Thyroid gland (tissue), 4 donors: ENCODE results near the gene GADD45A. TPM values are rescaled to one million over a fixed set of nuclear protein-coding genes. Genes with fewer than 3 reads are reported as not detected.

Experiments used
- DNase-seq, 2 donors: peaks; one replicate each; pipeline ENCODE4 v3.0.0-alpha.2; 2019
- H3K27ac ChIP-seq, 3 donors: fragments of 200-600 bp; sonication (generic); 1 replicate in 2 of 3; 2 replicates in 1 of 3; pipeline ENCODE4 v1.5.1; 2016 to 2019; ENCODE audit warnings: mild to moderate bottlenecking in 1 of 3, moderate library complexity in 1 of 3
- H3K27me3 ChIP-seq: fragments of 200-600 bp; sonication (generic); one replicate; pipeline ENCODE4 v1.5.1; 2019
- H3K36me3 ChIP-seq, 2 donors: fragments of 200-600 bp; sonication (generic); one replicate each; pipeline ENCODE4 v1.5.1; 2016 to 2019
- H3K4me1 ChIP-seq, 2 donors: fragments of 200-600 bp; sonication (generic); one replicate each; pipeline ENCODE4 v1.5.1; 2017 to 2019
- H3K4me3 ChIP-seq, 3 donors: fragments of 200-600 bp; sonication (generic); replicated peaks in 1 of 3; 1 replicate in 2 of 3; 2 replicates in 1 of 3; pipeline ENCODE4 v1.5.1; 2016; ENCODE audit warnings: mild to moderate bottlenecking in 1 of 3
- H3K9me3 ChIP-seq: fragments of 200-600 bp; sonication (generic); one replicate; pipeline ENCODE4 v1.5.1; 2017
- POLR2A ChIP-seq, 2 donors: fragments of 450-650 bp; IDR thresholded peaks; one replicate each; pipeline ENCODE4 v1.6.1; 2017; ENCODE audit warnings: antibody characterized with exemption in 2 of 2, mild to moderate bottlenecking in 2 of 2, moderate library complexity in 1 of 2
- WGBS, 2 donors: methylation state at CpG; one replicate each; pipeline ENCODE4 v1.1.5; 2017; 5-methylcytosine and 5-hydroxymethylcytosine counted together
- intact Hi-C: fragments of 100-400 bp; cut with DNase I; formaldehyde crosslinking; loops from one replicate; pipeline ENCODE4 v1.15.1; 2023
- total RNA-seq, 4 donors: library from RNA; depleted of rRNA; stranded (reverse); fragments of >200 nt; gene quantifications; one replicate each; pipeline ENCODE4 v1.2.3, GENCODE V29; 2016
- TF ChIP-seq, protein P1 (sequence below), 6 experiments: fragments of 200-600 bp in 3 of 6; fragments of 450-650 bp in 3 of 6; sonication (generic) in 3 of 6; IDR thresholded peaks; one replicate each; pipeline ENCODE4 v1.5.1; 2016 to 2019; ENCODE audit warnings: antibody characterized with exemption in 6 of 6, mild to moderate bottlenecking in 2 of 6, inconsistent platforms in 1 of 6, moderate library complexity in 1 of 6

GADD45A gene
- total RNA-seq, 4 donors from 2014 or later = 27.2 to 95.5 (median 62.9) TPM

DNA sequence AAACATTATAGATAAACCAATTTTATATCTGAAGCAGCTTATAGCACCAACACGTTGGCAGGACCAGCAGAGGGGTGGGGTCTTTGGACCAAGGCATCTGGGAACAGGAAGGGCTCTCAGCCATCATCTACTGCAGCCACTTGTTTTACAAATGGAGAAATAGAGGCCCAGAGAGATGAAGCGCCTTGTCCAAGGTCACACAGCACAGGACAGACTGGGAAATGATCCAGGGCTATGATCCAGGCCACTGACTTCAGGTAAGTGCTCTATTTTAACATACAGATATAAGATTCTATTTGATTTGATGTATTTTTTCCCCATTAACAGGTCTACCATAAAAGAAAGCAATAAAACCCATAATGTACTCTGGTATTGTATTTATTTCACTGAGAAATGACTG is 16.9 kb downstream of the GADD45A start:
- TF ChIP-seq, protein P1, sequence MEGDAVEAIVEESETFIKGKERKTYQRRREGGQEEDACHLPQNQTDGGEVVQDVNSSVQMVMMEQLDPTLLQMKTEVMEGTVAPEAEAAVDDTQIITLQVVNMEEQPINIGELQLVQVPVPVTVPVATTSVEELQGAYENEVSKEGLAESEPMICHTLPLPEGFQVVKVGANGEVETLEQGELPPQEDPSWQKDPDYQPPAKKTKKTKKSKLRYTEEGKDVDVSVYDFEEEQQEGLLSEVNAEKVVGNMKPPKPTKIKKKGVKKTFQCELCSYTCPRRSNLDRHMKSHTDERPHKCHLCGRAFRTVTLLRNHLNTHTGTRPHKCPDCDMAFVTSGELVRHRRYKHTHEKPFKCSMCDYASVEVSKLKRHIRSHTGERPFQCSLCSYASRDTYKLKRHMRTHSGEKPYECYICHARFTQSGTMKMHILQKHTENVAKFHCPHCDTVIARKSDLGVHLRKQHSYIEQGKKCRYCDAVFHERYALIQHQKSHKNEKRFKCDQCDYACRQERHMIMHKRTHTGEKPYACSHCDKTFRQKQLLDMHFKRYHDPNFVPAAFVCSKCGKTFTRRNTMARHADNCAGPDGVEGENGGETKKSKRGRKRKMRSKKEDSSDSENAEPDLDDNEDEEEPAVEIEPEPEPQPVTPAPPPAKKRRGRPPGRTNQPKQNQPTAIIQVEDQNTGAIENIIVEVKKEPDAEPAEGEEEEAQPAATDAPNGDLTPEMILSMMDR (IDR thresholded peaks at IDR 0.05) = no peak
- TF ChIP-seq POLR2A (IDR thresholded peaks at IDR 0.05) = no peak
- no peak for DNase-seq
- H3K9me3 ChIP-seq = no peaks in the 10 kb centered on the region
- intact Hi-C loops = no loop called here
- peaks cover 3 to 9% of the 10 kb centered on the region in 2 donors for H3K4me1 ChIP-seq
- H3K36me3 ChIP-seq = peaks cover 0 to 4% of the 10 kb centered on the region in 2 donors
- no peak overlapping the region for H3K27ac ChIP-seq
- no peaks in the 10 kb centered on the region for H3K27me3 ChIP-seq
- WGBS, 2 donors = 91 to 97% methylated on average over 2 of the region's 2 CpGs
- H3K4me3 ChIP-seq = no peak overlapping the region

DNA sequence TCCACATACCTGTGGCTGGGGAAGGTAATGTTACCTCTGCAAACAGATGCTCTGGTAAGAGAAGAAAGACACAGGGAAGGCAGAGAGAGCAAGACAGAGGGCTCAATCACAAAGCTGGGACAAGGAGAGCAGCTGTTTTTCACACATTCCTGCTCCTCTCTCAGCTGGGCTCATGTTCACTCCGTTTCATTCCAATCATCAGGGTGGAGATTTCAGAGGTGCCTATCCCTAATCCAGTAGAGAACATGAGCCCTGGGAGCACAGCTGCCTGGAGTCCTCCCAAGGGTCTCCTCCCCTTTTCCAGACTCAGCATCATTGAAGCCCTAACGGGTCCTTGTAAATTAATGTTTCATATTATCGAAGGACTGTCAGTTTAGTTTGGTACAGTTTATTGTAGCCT is 19.4 kb downstream of the GADD45A start:
- intact Hi-C loops = no loop called here
- peaks cover 0 to 4% of the 10 kb centered on the region in 2 donors for H3K36me3 ChIP-seq
- no peak overlapping the region for H3K4me3 ChIP-seq
- no peak for DNase-seq
- H3K4me1 ChIP-seq = peaks cover 3 to 24% of the 10 kb centered on the region in 2 donors
- no peak overlapping the region for H3K27ac ChIP-seq
- no peaks in the 10 kb centered on the region for H3K9me3 ChIP-seq
- TF ChIP-seq, protein P1 (IDR thresholded peaks at IDR 0.05) = no peak
- TF ChIP-seq POLR2A (IDR thresholded peaks at IDR 0.05) = no peak
- 94 to 96% methylated on average over 3 of the region's 3 CpGs for WGBS, 2 donors
- no peaks in the 10 kb centered on the region for H3K27me3 ChIP-seq

DNA sequence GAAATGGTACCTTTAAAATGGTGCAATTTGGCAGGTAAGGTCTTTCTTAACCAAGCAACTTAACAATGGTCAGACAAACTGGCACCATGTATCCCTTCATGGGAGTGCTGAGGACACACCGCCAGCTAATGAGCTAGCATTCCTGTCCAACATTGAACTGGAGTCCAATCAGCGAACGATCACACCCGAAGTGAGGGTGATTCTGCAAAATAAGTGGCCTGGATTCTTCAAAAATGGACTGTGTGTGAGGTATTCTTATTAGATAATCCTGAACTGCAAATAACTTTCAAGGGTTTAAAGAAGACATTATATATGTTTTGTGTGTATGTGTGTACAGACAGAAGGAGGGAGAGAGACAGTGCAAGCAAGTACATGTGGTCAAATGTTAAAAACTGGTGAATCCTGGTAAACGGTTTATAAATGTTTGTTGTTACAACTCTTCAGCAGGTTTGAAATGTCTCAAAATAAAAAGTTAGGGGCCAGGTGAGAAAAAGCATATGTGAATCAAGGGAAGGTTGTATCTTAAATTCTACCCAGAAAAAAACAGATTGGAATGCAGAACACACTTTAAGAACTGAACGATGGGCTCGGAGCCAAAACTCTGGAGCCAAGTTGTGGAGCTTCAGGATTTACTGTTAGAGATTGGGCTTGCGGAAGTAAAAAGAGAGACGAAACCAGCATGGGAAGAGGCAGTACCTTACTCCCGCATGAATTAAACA is 20.9 kb downstream of the GADD45A start:
- intact Hi-C loops = no loop called here
- H3K27ac ChIP-seq = peak overlapping the region in 2 of 3 donors; percentile 23 to 31
- 67 to 70% methylated on average over 10 of the region's 10 CpGs for WGBS, 2 donors

DNA sequence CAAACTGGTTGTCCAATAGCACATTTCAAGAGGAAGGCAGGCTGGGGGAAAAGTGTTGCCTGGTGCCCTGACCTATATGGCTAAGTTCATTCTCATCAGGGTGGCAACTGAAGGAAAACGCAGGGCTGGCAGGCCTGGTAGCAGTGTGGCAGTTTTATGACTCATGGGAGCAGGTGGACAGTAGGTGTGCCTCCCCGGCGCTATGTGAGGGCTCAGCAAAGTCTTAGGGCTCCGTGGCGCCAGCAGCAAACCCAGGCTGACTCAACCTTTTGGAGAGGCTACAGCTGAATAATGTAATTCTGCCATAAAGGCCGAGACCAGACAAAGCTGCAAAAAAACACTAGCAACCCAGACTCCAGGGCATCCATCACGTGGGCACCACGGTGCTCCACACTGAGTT is 23.6 kb downstream of the GADD45A start:
- intact Hi-C loops = no loop called here
- no peak for TF ChIP-seq POLR2A (IDR thresholded peaks at IDR 0.05)
- TF ChIP-seq, protein P1 (IDR thresholded peaks at IDR 0.05) = no peak
- 95 to 96% methylated on average over 8 of the region's 8 CpGs for WGBS, 2 donors
- H3K4me1 ChIP-seq = peaks cover 8 to 52% of the 10 kb centered on the region in 2 donors
- H3K27me3 ChIP-seq = no peaks in the 10 kb centered on the region
- H3K27ac ChIP-seq = no peak overlapping the region
- H3K36me3 ChIP-seq = peaks cover 0 to 4% of the 10 kb centered on the region in 2 donors
- H3K4me3 ChIP-seq = no peak overlapping the region
- DNase-seq = no peak
- no peaks in the 10 kb centered on the region for H3K9me3 ChIP-seq

More for the DNA sequence above, 20.9 kb downstream of the GADD45A start:
- no peak overlapping the region for H3K4me3 ChIP-seq
- peaks cover 3 to 31% of the 10 kb centered on the region in 2 donors for H3K4me1 ChIP-seq
- TF ChIP-seq, protein P1 (IDR thresholded peaks at IDR 0.05) = no peak
- TF ChIP-seq POLR2A (IDR thresholded peaks at IDR 0.05) = no peak
- peaks cover 0 to 4% of the 10 kb centered on the region in 2 donors for H3K36me3 ChIP-seq
- peak; percentile 52 to 72 for DNase-seq
- no peaks in the 10 kb centered on the region for H3K9me3 ChIP-seq
- no peaks in the 10 kb centered on the region for H3K27me3 ChIP-seq

GRCh38 chr1:67710417-67710816 is 25.4 kb downstream of the GADD45A start:
- no peak overlapping the region for H3K27ac ChIP-seq
- intact Hi-C loops = no loop called here
- H3K4me3 ChIP-seq = no peak overlapping the region
- WGBS, 2 donors = 65 to 70% methylated on average over 5 of the region's 5 CpGs
- H3K36me3 ChIP-seq = no peaks in the 10 kb centered on the region
- no peaks in the 10 kb centered on the region for H3K27me3 ChIP-seq
- TF ChIP-seq POLR2A (IDR thresholded peaks at IDR 0.05) = no peak
- TF ChIP-seq, protein P1 (IDR thresholded peaks at IDR 0.05) = no peak
- no peak for DNase-seq
- peaks cover 14 to 62% of the 10 kb centered on the region in 2 donors for H3K4me1 ChIP-seq
- no peaks in the 10 kb centered on the region for H3K9me3 ChIP-seq
